ENCODE data around the gene NUP37.

Gene NUP37

GRCh38 chr12:102029141-102029540 is 90.8 kb downstream of the NUP37 start:
- no peaks in the 10 kb centered on the region for H3K9me3 Mint-ChIP-seq
- no peak overlapping the region for H3K4me3 Mint-ChIP-seq
- peaks cover 33% of the 10 kb centered on the region for H3K36me3 Mint-ChIP-seq
- H3K4me1 Mint-ChIP-seq = no peaks in the 10 kb centered on the region
- H3K27me3 Mint-ChIP-seq = no peaks in the 10 kb centered on the region
- CTCF ChIA-PET = no interaction called here
- no peak for DNase-seq
- no peak overlapping the region for H3K27ac Mint-ChIP-seq

GRCh38 chr12:102026728-102027127 is 93.2 kb downstream of the NUP37 start:
- Mint-ChIP-seq H3K9me3 (no peaks in the 10 kb centered on the region), H3K27me3 (no peaks in the 10 kb centered on the region), H3K36me3 (peaks cover 31% of the 10 kb centered on the region), H3K27ac (no peak overlapping the region), H3K4me3 (no peak overlapping the region), H3K4me1 (no peaks in the 10 kb centered on the region)
- DNase-seq = no peak
- CTCF ChIA-PET = no interaction called here

- H3K4me3 Mint-ChIP-seq = no peak overlapping the region
- no peak for DNase-seq
- no peaks in the 10 kb centered on the region for H3K9me3 Mint-ChIP-seq
- H3K4me1 Mint-ChIP-seq = no peaks in the 10 kb centered on the region
- no peaks in the 10 kb centered on the region for H3K27me3 Mint-ChIP-seq
- CTCF ChIA-PET = no interaction called here
- no peak overlapping the region for H3K27ac Mint-ChIP-seq
- H3K36me3 Mint-ChIP-seq = peaks cover 29% of the 10 kb centered on the region
Measured at GRCh38 chr12:102024765-102025164, 95.1 kb downstream of the NUP37 start.

- Mint-ChIP-seq H3K27me3 (no peaks in the 10 kb centered on the region), H3K4me3 (no peak overlapping the region), H3K36me3 (peaks cover 29% of the 10 kb centered on the region), H3K9me3 (no peaks in the 10 kb centered on the region), H3K4me1 (no peaks in the 10 kb centered on the region), H3K27ac (no peak overlapping the region)
- DNase-seq = no peak
- CTCF ChIA-PET = no interaction called here
Measured at GRCh38 chr12:102023343-102023930, 96.5 kb downstream of the NUP37 start.

Data from activated naive CD4-positive, alpha-beta T cell treated with anti-CD3 and anti-CD28 coated beads, Interleukin-2, amount 10 ng/mL, durations not matched to agents 7 days and 5 days (primary cell).